ENCODE measurements around the gene PCDHB16. TPM values are rescaled to one million over a fixed set of nuclear protein-coding genes. Genes with fewer than 3 reads are reported as not detected.
"Not testable (repeated sequence)": the region's sequence is repeated elsewhere in the genome, so short reads cannot be mapped to it uniquely, and the experiment has no call there.

PCDHB16 gene
- 1.6 TPM for total RNA-seq
- long read RNA-seq, full-length matches to known transcripts = 2 of 2 reads
- long read RNA-seq, partial matches to known transcripts = 0 of 2 reads
- long read RNA-seq, other reads (novel, unspliced or antisense) = 0 of 2 reads

GRCh38 chr5:141182248-141182647 is at the start of gene PCDHB16:
Gene PCDHB16 (plus strand): TSS chr5:141182387. CDS start chr5:141182560, 173 bp downstream.
- DNase-seq (ENCODE audit: low spot score) = no peak

DNA sequence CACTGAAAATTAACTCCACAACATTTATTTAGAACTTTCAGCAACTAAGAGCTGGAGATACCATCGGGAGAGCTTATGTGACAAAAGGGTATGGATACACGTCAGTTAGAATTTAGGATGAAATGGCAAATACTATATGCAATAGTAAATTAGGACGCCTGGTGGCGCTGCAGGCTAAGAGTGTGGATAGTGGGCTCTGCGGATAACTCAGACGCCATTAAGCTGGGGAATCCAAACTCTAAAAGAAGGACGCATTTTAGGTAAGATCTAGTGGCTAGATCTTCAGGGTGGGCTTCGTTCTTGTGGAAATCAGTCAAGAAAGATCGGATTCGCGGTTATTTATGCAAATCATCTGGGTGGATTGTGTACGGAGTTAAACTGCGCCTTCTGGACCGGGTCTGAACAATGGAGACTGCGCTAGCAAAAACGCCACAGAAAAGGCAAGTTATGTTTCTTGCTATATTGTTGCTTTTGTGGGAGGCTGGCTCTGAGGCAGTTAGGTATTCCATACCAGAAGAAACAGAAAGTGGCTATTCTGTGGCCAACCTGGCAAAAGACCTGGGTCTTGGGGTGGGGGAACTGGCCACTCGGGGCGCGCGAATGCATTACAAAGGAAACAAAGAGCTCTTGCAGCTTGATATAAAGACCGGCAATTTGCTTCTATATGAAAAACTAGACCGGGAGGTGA is 47.0 kb upstream of the PCDHB16 start, which contains the start of gene PCDHB5:
Gene PCDHB5 (plus strand): TSS at position 177 of the 688 bp plus-strand sequence. CDS start 229 bp downstream, at position 406.
- DNase-seq (ENCODE audit: low spot score) = no peak

GRCh38 chr5:141135718-141136266 is 46.4 kb upstream of the PCDHB16 start:
- no peak for DNase-seq (ENCODE audit: low spot score)

GRCh38 chr5:141137346-141137745 is 44.8 kb upstream of the PCDHB16 start:
- DNase-seq (ENCODE audit: low spot score) = not testable (repeated sequence)

- no peak for DNase-seq (ENCODE audit: low spot score)
Measured at GRCh38 chr5:141149812-141150211, 32.4 kb upstream of the PCDHB16 start, which contains the start of gene PCDHB6. Gene PCDHB6 (plus strand): TSS chr5:141150057. CDS start chr5:141150258, 201 bp downstream.

GRCh38 chr5:141150224-141150992 is 31.8 kb upstream of the PCDHB16 start:
- no peak for DNase-seq (ENCODE audit: low spot score)

GRCh38 chr5:141150993-141151325 is 31.2 kb upstream of the PCDHB16 start:
- DNase-seq (ENCODE audit: low spot score) = no peak

GRCh38 chr5:141151632-141152031 is 30.6 kb upstream of the PCDHB16 start:
- DNase-seq (ENCODE audit: low spot score) = not testable (repeated sequence)

GRCh38 chr5:141152096-141152495 is 30.1 kb upstream of the PCDHB16 start:
- not testable (repeated sequence) for DNase-seq (ENCODE audit: low spot score)

DNA sequence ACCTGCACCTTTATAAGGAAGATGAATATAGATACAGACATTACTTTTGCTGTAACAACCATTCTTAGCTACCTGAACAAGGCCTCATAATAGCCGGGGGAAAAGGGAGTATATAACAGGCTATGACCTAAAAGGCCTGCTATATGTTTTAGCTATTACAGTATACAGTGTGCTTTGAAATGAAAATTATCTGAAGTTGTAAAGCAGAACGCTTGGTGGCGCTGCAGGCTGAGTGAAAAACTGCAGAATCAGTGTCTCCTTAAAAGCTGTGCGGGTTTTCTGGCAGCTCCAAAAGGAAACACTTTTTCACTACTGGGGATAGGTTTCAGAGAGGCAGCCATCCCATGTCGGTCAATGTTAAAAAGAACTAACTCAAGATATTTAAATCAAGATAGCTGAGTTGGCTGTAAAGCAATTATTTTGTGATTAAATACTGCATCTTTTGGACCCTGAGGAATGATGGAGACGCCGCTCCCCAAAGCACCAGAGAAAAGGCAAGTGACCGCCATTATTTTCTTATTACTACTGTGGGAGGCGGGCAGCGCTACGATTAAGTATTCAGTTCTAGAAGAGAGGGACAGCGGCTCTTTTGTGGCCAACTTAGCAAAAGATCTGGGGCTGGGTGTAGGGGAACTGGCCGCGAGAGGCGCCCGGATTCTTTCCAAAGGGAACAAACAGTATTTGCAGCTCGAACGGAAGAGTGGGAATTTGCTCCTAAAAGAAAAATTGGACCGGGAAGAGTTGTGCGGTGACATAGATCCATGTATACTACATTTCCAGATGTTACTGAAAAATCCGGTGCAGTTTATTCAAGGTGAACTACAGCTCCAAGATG is 26.4 kb upstream of the PCDHB16 start:
- DNase-seq (ENCODE audit: low spot score) = no peak

DNA sequence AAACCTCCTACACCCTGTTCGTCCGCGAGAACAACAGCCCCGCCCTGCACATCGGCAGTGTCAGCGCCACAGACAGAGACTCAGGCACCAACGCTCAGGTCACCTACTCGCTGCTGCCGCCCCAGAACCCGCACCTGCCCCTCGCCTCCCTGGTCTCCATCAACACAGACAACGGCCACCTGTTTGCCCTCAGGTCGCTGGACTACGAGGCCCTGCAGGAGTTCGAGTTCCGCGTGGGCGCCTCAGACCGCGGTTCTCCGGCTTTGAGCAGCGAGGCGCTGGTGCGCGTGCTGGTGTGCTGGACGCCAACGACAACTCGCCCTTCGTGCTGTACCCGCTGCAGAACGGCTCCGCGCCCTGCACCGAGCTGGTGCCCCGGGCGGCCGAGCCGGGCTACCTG is 24.8 kb upstream of the PCDHB16 start:
- not testable (repeated sequence) for DNase-seq (ENCODE audit: low spot score)

- DNase-seq (ENCODE audit: low spot score) = not testable (repeated sequence)
Measured at GRCh38 chr5:141157901-141158300, 24.3 kb upstream of the PCDHB16 start.

GRCh38 chr5:141172381-141173204 is 9.6 kb upstream of the PCDHB16 start, which contains the start of gene PCDHB7:
Gene PCDHB7 (plus strand): TSS chr5:141172644. CDS start chr5:141172836, 192 bp downstream.
- no peak for DNase-seq (ENCODE audit: low spot score)

DNA sequence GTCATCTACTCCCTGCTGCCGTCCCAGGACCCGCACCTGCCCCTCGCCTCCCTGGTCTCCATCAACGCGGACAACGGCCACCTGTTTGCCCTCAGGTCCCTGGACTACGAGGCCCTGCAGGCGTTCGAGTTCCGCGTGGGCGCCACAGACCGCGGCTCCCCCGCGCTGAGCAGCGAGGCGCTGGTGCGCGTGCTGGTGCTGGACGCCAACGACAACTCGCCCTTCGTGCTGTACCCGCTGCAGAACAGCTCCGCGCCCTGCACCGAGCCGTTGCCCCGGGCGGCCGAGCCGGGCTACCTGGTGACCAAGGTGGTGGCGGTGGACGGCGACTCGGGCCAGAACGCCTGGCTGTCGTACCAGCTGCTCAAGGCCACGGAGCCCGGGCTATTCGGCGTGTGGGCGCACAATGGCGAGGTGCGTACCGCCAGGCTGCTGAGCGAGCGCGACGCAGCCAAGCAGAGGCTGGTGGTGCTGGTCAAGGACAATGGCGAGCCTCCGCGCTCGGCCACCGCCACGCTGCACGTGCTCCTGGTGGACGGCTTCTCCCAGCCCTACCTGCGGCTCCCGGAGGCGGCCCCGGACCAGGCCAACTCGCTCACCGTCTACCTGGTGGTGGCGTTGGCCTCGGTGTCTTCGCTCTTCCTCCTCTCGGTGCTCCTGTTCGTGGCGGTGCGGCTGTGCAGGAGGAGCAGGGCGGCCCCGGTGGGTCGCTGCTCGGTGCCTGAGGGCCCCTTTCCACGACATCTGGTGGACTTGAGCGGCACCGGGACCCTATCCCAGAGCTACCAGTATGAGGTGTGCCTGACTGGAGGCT is 7.7 kb upstream of the PCDHB16 start:
- DNase-seq (ENCODE audit: low spot score) = not testable (repeated sequence)

DNA sequence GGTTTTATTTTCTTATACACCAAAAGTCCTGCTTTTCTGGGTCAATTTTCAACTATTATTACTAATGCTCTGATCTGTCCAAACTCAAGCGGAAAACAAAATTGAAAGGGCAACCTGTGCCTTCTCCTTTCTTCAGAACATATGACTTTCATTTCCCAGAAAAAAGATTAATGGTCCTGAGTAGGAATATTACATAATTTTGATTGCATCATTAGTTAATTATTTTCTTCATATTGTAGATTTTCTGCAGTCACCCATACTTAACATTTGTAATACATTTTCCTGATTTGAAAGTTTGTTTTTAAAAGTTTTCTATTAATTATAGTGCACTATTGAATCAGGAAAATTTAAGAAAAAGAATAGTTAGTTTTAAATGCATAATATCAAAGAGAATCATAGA is 6.3 kb upstream of the PCDHB16 start:
- DNase-seq (ENCODE audit: low spot score) = no peak

GRCh38 chr5:141177577-141178191 is 4.5 kb upstream of the PCDHB16 start, which contains the start of gene PCDHB8:
Gene PCDHB8 (plus strand): TSS chr5:141177790. CDS start chr5:141178035, 245 bp downstream.
- DNase-seq (ENCODE audit: low spot score) = not testable (repeated sequence)

- not testable (repeated sequence) for DNase-seq (ENCODE audit: low spot score)
Measured at GRCh38 chr5:141179371-141179770, 2.8 kb upstream of the PCDHB16 start.

GRCh38 chr5:141179876-141180275 is 2.3 kb upstream of the PCDHB16 start:
- not testable (repeated sequence) for DNase-seq (ENCODE audit: low spot score)
